Calu3 (cell line): ENCODE results near the gene PBLD. TPM values are rescaled to one million over a fixed set of nuclear protein-coding genes. Genes with fewer than 3 reads are reported as not detected.

Experiments
- BruUV-seq: library from RNA; stranded (reverse); fragments of 400-500 nt; replicated peaks from 2 replicates; lab custom pipeline; 2021; lab: Mats Ljungman, UMichigan
- CTCF ChIA-PET: fragments of 300-600 bp; sonication (Branson Sonifier 250); formaldehyde crosslinking; loops from one replicate; lab custom pipeline; 2022; ENCODE audit warnings: antibody characterized with exemption; lab: Charles Lee
- DNase-seq: peaks from one replicate; pipeline ENCODE4 v3.0.0; 2022
- H3K27ac Mint-ChIP-seq: one replicate; pipeline ENCODE4 v1.8.0; 2022; ENCODE audit warnings: mixed read lengths; ENCODE audit not compliant: unreplicated experiment
- H3K27me3 Mint-ChIP-seq: one replicate; pipeline ENCODE4 v1.8.0; 2022; ENCODE audit warnings: mixed read lengths; ENCODE audit not compliant: unreplicated experiment
- H3K36me3 Mint-ChIP-seq: one replicate; pipeline ENCODE4 v1.8.0; 2022; ENCODE audit warnings: mild to moderate bottlenecking, moderate library complexity, mixed read lengths; ENCODE audit not compliant: insufficient read depth, unreplicated experiment
- H3K4me1 Mint-ChIP-seq: one replicate; pipeline ENCODE4 v1.8.0; 2022; ENCODE audit warnings: mild to moderate bottlenecking, low read depth, mixed read lengths; ENCODE audit not compliant: unreplicated experiment
- H3K4me3 Mint-ChIP-seq: one replicate; pipeline ENCODE4 v1.8.0; 2022; ENCODE audit warnings: mild to moderate bottlenecking, low read depth, moderate library complexity, mixed read lengths; ENCODE audit not compliant: unreplicated experiment
- H3K9me3 Mint-ChIP-seq: one replicate; pipeline ENCODE4 v1.8.0; 2022; ENCODE audit warnings: low read depth, mixed read lengths; ENCODE audit not compliant: unreplicated experiment
- CTCF ChIP-seq: fragments of 200-600 bp; IDR thresholded peaks from one replicate; pipeline ENCODE4 v1.8.0; 2022; ENCODE audit warnings: antibody characterized with exemption; ENCODE audit not compliant: unreplicated experiment
- intact Hi-C: fragments of 100-400 bp; cut with micrococcal nuclease; formaldehyde crosslinking; loops from one replicate; pipeline ENCODE4 v1.10.0; 2022; ENCODE audit not compliant: unreplicated experiment
- total RNA-seq: library from RNA; stranded (reverse); gene quantifications from 2 replicates; pipeline ENCODE4 v1.2.3, GENCODE V29; 2022

PBLD gene
- total RNA-seq, 1 experiment from 2014 or later: 8.9 TPM

- TF ChIP-seq CTCF: no peak
- no peak overlapping the region for H3K4me3 Mint-ChIP-seq
- H3K9me3 Mint-ChIP-seq: no peaks in the 10 kb centered on the region
- no peaks in the 10 kb centered on the region for H3K27me3 Mint-ChIP-seq
- intact Hi-C loops: loop anchor here (2.0 to 5.0 kb wide), 2 partner anchors 221 to 447 kb away; no protein-coding TSS in a partner anchor
- H3K27ac Mint-ChIP-seq: no peak overlapping the region
- CTCF ChIA-PET: interaction anchor here (3.0 kb wide), 1 partner anchor 91 kb away, joined by 51 read pairs; no protein-coding TSS in a partner anchor
- no TSS peak for BruUV-seq
- DNase-seq: no peak
- H3K36me3 Mint-ChIP-seq: no peaks in the 10 kb centered on the region
- peaks cover 31% of the 10 kb centered on the region for H3K4me1 Mint-ChIP-seq
Observed at GRCh38 chr10:68303849-68304412, 28.8 kb downstream of the PBLD start.

GRCh38 chr10:68302871-68303270 lies 29.9 kb downstream of the PBLD start:
- peaks cover 31% of the 10 kb centered on the region for H3K4me1 Mint-ChIP-seq
- intact Hi-C loops: loop anchor here (1.0 to 5.0 kb wide), 3 partner anchors 91 to 446 kb away; no protein-coding TSS in a partner anchor
- no peak overlapping the region for H3K4me3 Mint-ChIP-seq
- no peaks in the 10 kb centered on the region for H3K36me3 Mint-ChIP-seq
- H3K9me3 Mint-ChIP-seq: no peaks in the 10 kb centered on the region
- H3K27me3 Mint-ChIP-seq: no peaks in the 10 kb centered on the region
- CTCF ChIA-PET: interaction anchor here (0.6 to 3.0 kb wide), 5 partner anchors 15 to 448 kb away, joined by 3 to 51 read pairs (median 6); no protein-coding TSS in a partner anchor
- no peak overlapping the region for H3K27ac Mint-ChIP-seq
- no TSS peak for BruUV-seq
- TF ChIP-seq CTCF: no peak
- DNase-seq: no peak

- Mint-ChIP-seq H3K36me3 (no peaks in the 10 kb centered on the region), H3K27ac (no peak overlapping the region), H3K27me3 (no peaks in the 10 kb centered on the region), H3K4me3 (no peak overlapping the region), H3K4me1 (peaks cover 31% of the 10 kb centered on the region), H3K9me3 (no peaks in the 10 kb centered on the region)
- intact Hi-C loops: loop anchor here (1.0 to 5.0 kb wide), 3 partner anchors 90 to 445 kb away; no protein-coding TSS in a partner anchor
- TF ChIP-seq CTCF: no peak
- no peak for DNase-seq
- BruUV-seq: no TSS peak
- CTCF ChIA-PET: interaction anchor here (0.6 to 3.0 kb wide), 7 partner anchors 15 to 447 kb away, joined by 3 to 51 read pairs (median 6); no protein-coding TSS in a partner anchor
Observed at GRCh38 chr10:68302503-68302823, 30.3 kb downstream of the PBLD start.

GRCh38 chr10:68301790-68302502 lies 30.8 kb downstream of the PBLD start:
- no peaks in the 10 kb centered on the region for H3K9me3 Mint-ChIP-seq
- H3K36me3 Mint-ChIP-seq: no peaks in the 10 kb centered on the region
- intact Hi-C loops: loop anchor here (1.0 to 5.0 kb wide), 3 partner anchors 90 to 445 kb away; no protein-coding TSS in a partner anchor
- no peak overlapping the region for H3K27ac Mint-ChIP-seq
- no peak overlapping the region for H3K4me3 Mint-ChIP-seq
- H3K27me3 Mint-ChIP-seq: no peaks in the 10 kb centered on the region
- H3K4me1 Mint-ChIP-seq: peaks cover 31% of the 10 kb centered on the region
- TF ChIP-seq CTCF: peak; percentile 24
- peak; percentile 16 for DNase-seq
- CTCF ChIA-PET: interaction anchor here (0.7 to 3.0 kb wide), 6 partner anchors 30 to 447 kb away, joined by 3 to 51 read pairs (median 4); partner anchors contain the start of gene HNRNPH3
- no TSS peak for BruUV-seq
